Stomach (tissue), 19 donors: Measurements from ENCODE around the gene LILRB4. TPM values are rescaled to one million over a fixed set of nuclear protein-coding genes. Genes with fewer than 3 reads are reported as not detected.

Source experiments
- DNase-seq, 2 donors: peaks; one replicate each; pipeline versions ENCODE4 v3.0.0 to v3.0.0-alpha.2; 2013 to 2019
- H3K27ac ChIP-seq, 5 donors: fragments of 200-600 bp in 4 of 5; sonication (generic) in 4 of 5; one replicate each; pipeline ENCODE4 v1.5.1; 2013 to 2019; ENCODE audit warnings: mild to moderate bottlenecking in 1 of 5, moderate library complexity in 1 of 5
- H3K27me3 ChIP-seq, 3 donors: fragments of 200-600 bp; sonication (generic); one replicate each; pipeline ENCODE4 v1.5.1; 2017 to 2019; ENCODE audit warnings: mixed run types in 1 of 3
- H3K36me3 ChIP-seq, 4 donors: fragments of 200-600 bp; sonication (generic); 1 replicate in 3 of 4; 2 replicates in 1 of 4; pipeline ENCODE4 v1.5.1; 2016 to 2019
- H3K4me1 ChIP-seq, 4 donors: fragments of 200-600 bp; sonication (generic); one replicate each; pipeline ENCODE4 v1.5.1; 2016 to 2019
- H3K4me3 ChIP-seq, 4 donors: fragments of 200-600 bp; sonication (generic) in 3 of 4; one replicate each; pipeline ENCODE4 v1.5.1; 2016 to 2019; ENCODE audit warnings: mild to moderate bottlenecking in 1 of 4
- H3K9me3 ChIP-seq, 4 donors: fragments of 200-600 bp; sonication (generic); one replicate each; pipeline ENCODE4 v1.5.1; 2016 to 2019
- EP300 ChIP-seq: sonication (generic); formaldehyde crosslinking; IDR thresholded peaks from one replicate; pipeline ENCODE4 v1.6.1; 2017; ENCODE audit warnings: antibody characterized with exemption
- POLR2A ChIP-seq, 4 donors: fragments of 450-650 bp; IDR thresholded peaks; one replicate each; pipeline ENCODE4 v1.6.1; 2016; ENCODE audit warnings: antibody characterized with exemption in 4 of 4, control low read depth in 2 of 4, mild to moderate bottlenecking in 1 of 4, moderate library complexity in 1 of 4
- POLR2AphosphoS5 ChIP-seq, 3 donors: sonication (generic); formaldehyde crosslinking; IDR thresholded peaks; one replicate each; pipeline ENCODE4 v1.6.1; 2016; ENCODE audit warnings: antibody characterized with exemption in 3 of 3
- WGBS, 5 donors: extraction: QIAGEN DNeasy Blood & Tissue Kit in 3 of 5; methylation state at CpG; one replicate each; pipeline versions ENCODE4 v1.1.5 to v1.1.7; 2013 to 2018; 5-methylcytosine and 5-hydroxymethylcytosine counted together
- intact Hi-C: fragments of 100-400 bp; cut with DNase I; formaldehyde crosslinking; loops from one replicate; pipeline ENCODE4 v1.15.1; 2023; ENCODE audit warnings: low total_unique reads
- long read RNA-seq, 10 donors: transcript quantifications; one replicate each; lab custom pipeline, GENCODE V29; 2026
- polyA plus RNA-seq, 3 donors: library from polyadenylated mRNA; stranded (reverse); fragments of 200-250 nt; gene quantifications; one replicate each; pipeline ENCODE4 v1.2.3, GENCODE V29; 2013
- total RNA-seq, 5 donors: library from RNA; depleted of rRNA; stranded (reverse); fragments of >200 nt; gene quantifications; one replicate each; pipeline versions ENCODE4 v1.1.0 to v1.2.3, GENCODE V29; 2014 to 2016
- TF ChIP-seq, protein P1 (sequence below), 7 experiments: fragments of 450-650 bp in 4 of 7; fragments of 200-600 bp in 3 of 7; sonication (generic) in 3 of 7; IDR thresholded peaks; one replicate each; pipeline ENCODE4 v1.5.1; 2016 to 2019; ENCODE audit warnings: antibody characterized with exemption in 7 of 7, control low read depth in 2 of 7, mild to moderate bottlenecking in 1 of 7
- donor health status: healthy with polysubstance abuse.
- donor health status: Bipolar disorder and iron deficiency.
- donor health status: healthy.

LILRB4 gene
- total RNA-seq: 10 to 100 TPM in 1 of 5 donors, under 1 TPM in 2, not detected in 2; 0.73 to 12.2 (median 0.87) TPM
- 1 to 10 TPM in 1 of 3 donors, under 1 TPM in 2; 0.61 to 1.8 (median 0.95) TPM for polyA plus RNA-seq
- long read RNA-seq, donor 1: 0 reads
- long read RNA-seq, donor 2: 0 reads
- long read RNA-seq, donor 3: 0 reads
- long read RNA-seq, donor 4: 0 reads
- long read RNA-seq, donor 5: 0 reads
- long read RNA-seq, donor 6: 0 reads
- long read RNA-seq, donor 7: 0 reads
- long read RNA-seq, donor 8: 0 reads
- long read RNA-seq, donor 9: 0 reads
- long read RNA-seq, donor 10: 0 reads

DNA sequence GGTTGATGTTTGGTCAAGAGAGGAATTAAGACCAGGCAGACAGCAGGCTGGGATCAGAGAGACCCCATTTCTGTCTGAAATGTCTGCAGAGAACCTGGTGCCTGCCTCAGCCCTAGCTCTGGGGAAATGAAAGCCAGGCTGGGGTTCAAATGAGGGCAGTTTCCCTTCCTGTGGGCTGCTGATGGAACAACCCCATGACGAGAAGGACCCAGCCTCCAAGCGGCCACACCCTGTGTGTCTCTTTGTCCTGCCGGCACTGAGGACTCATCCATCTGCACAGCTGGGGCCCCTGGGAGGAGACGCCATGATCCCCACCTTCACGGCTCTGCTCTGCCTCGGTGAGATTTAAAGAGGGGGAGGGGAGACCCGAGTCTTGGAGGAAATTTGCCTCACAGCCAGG is at the start of gene LILRB4:
LILRB4 (plus strand) TSS at position 256 of the 400 bp plus-strand sequence; CDS start at position 305, 49 bp downstream.
- intact Hi-C loops: no loop called here
- H3K27ac ChIP-seq: peak within 1 kb of the TSS in 1 of 5 donors; percentile 17
- peaks cover 0 to 57% (median 19%) of the 10 kb centered on the region in 3 donors for H3K27me3 ChIP-seq
- DNase-seq: peak in 1 of 2 donors; percentile 18
- no peaks in the 10 kb centered on the region for H3K36me3 ChIP-seq
- TF ChIP-seq POLR2AphosphoS5 (IDR thresholded peaks at IDR 0.05) (no peak), POLR2A (IDR thresholded peaks at IDR 0.05) (no peak), EP300 (no peak)
- TF ChIP-seq, protein P1, sequence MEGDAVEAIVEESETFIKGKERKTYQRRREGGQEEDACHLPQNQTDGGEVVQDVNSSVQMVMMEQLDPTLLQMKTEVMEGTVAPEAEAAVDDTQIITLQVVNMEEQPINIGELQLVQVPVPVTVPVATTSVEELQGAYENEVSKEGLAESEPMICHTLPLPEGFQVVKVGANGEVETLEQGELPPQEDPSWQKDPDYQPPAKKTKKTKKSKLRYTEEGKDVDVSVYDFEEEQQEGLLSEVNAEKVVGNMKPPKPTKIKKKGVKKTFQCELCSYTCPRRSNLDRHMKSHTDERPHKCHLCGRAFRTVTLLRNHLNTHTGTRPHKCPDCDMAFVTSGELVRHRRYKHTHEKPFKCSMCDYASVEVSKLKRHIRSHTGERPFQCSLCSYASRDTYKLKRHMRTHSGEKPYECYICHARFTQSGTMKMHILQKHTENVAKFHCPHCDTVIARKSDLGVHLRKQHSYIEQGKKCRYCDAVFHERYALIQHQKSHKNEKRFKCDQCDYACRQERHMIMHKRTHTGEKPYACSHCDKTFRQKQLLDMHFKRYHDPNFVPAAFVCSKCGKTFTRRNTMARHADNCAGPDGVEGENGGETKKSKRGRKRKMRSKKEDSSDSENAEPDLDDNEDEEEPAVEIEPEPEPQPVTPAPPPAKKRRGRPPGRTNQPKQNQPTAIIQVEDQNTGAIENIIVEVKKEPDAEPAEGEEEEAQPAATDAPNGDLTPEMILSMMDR (IDR thresholded peaks at IDR 0.05): no peak
- H3K4me1 ChIP-seq: no peaks in the 10 kb centered on the region
- H3K4me3 ChIP-seq: peak within 1 kb of the TSS in 1 of 4 donors; percentile 23
- peaks cover 0 to 13% (median 0%) of the 10 kb centered on the region in 4 donors for H3K9me3 ChIP-seq
- WGBS, 5 donors: 50 to 69% (median 60%) methylated on average over 3 to 7 of the region's 7 CpGs

DNA sequence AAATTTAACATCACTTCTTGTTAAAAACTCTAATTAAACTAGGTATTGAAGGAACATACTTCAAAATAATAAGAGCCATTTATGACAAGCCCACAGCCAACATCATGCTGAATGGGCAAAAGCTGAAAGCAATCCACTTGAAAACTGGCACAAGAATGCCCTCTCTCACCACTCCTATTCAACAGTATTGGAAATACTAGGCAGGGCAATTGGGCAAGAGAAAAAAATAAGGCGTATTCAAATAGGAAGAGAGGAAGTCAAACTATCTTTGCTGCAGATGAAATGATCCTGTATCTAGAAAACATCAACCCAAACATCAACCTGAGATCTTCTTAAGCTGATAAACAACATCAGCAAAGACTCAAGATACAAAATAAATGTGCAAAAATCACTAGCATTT is 48.1 kb upstream of the LILRB4 start:
- Histone ChIP-seq H3K4me1 (no peaks in the 10 kb centered on the region), H3K9me3 (peaks cover 0 to 17% (median 6%) of the 10 kb centered on the region in 4 donors), H3K27me3 (no peaks in the 10 kb centered on the region), H3K36me3 (no peaks in the 10 kb centered on the region), H3K4me3 (no peak overlapping the region), H3K27ac (no peak overlapping the region)
- DNase-seq: no peak
- 74 to 96% (median 91%) methylated on average over 1 of the region's 1 CpG for WGBS, 5 donors
- TF ChIP-seq EP300 (no peak), POLR2A (IDR thresholded peaks at IDR 0.05) (no peak), POLR2AphosphoS5 (IDR thresholded peaks at IDR 0.05) (no peak)
- TF ChIP-seq, protein P1 (IDR thresholded peaks at IDR 0.05): no peak
- intact Hi-C loops: no loop called here

DNA sequence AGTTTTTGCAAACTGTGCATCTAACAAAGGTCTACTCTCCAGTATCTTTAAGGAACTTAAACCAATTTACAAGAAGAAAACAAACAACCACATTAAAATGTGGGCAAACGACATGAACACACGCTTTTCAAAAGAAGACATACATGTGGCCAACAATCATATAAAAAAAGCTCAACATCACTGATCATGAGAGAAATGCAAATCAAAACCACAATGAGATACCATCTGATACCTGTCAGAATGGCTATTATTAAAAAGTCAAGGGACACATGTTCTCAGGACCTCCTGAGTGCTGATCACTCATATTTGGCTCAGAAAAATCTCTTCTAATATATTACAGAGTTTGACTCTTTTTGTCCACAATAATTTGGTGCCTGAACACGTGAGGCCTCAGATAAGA is 46.7 kb upstream of the LILRB4 start:
- Histone ChIP-seq H3K9me3 (peaks cover 0 to 14% (median 4%) of the 10 kb centered on the region in 4 donors), H3K36me3 (no peaks in the 10 kb centered on the region), H3K27me3 (peaks cover 0 to 6% (median 0%) of the 10 kb centered on the region in 3 donors), H3K4me1 (no peaks in the 10 kb centered on the region), H3K4me3 (no peak overlapping the region), H3K27ac (peak overlapping the region in 1 of 5 donors; percentile 47)
- WGBS, 5 donors: 56 to 67% (median 62%) methylated on average over 3 of the region's 3 CpGs
- TF ChIP-seq EP300: no peak
- TF ChIP-seq POLR2AphosphoS5 (IDR thresholded peaks at IDR 0.05): no peak
- TF ChIP-seq POLR2A (IDR thresholded peaks at IDR 0.05): no peak
- TF ChIP-seq, protein P1 (IDR thresholded peaks at IDR 0.05): no peak
- intact Hi-C loops: no loop called here
- DNase-seq: no peak

GRCh38 chr19:54616821-54617560 is 45.8 kb upstream of the LILRB4 start:
- Histone ChIP-seq H3K27me3 (peaks cover 0 to 6% (median 0%) of the 10 kb centered on the region in 3 donors), H3K36me3 (no peaks in the 10 kb centered on the region), H3K27ac (peak overlapping the region in 2 of 5 donors; percentile 34 to 47), H3K4me3 (no peak overlapping the region), H3K4me1 (no peaks in the 10 kb centered on the region), H3K9me3 (peaks cover 0 to 14% (median 4%) of the 10 kb centered on the region in 4 donors)
- intact Hi-C loops: no loop called here
- no peak for DNase-seq
- 49 to 75% (median 58%) methylated on average over 5 of the region's 5 CpGs for WGBS, 5 donors
- TF ChIP-seq EP300 (no peak), POLR2AphosphoS5 (IDR thresholded peaks at IDR 0.05) (no peak), POLR2A (IDR thresholded peaks at IDR 0.05) (no peak)
- TF ChIP-seq, protein P1 (IDR thresholded peaks at IDR 0.05): no peak
